Neural cell (in vitro differentiated cells): ENCODE results near the gene C19orf53. TPM values are rescaled to one million over a fixed set of nuclear protein-coding genes. Genes with fewer than 3 reads are reported as not detected.

Experiments
- H2AFZ ChIP-seq: fragments of 200-600, 300-800 bp; sonication (generic), shearing (Covaris generic); 2 replicates; pipeline ENCODE4 v1.6.0; 2014; ENCODE audit warnings: low read depth, mild to moderate bottlenecking, antibody characterized with exemption, low read length, moderate library complexity
- H3F3A ChIP-seq: fragments of 200-600 bp; shearing (Covaris generic); 2 replicates; pipeline ENCODE4 v1.6.1; 2016; ENCODE audit warnings: mild to moderate bottlenecking, moderate library complexity, mixed read lengths, antibody characterized with exemption, low read length; ENCODE audit not compliant: insufficient read depth, poor library complexity, severe bottlenecking
- H3K27ac ChIP-seq: fragments of 200-600, 300-800 bp; sonication (generic), shearing (Covaris generic); 2 replicates; pipeline ENCODE4 v1.5.1; 2014; ENCODE audit warnings: mild to moderate bottlenecking, low read length, moderate library complexity
- H3K27me3 ChIP-seq: fragments of 300-800, 200-600 bp; sonication (generic), shearing (Covaris generic); 2 replicates; pipeline ENCODE4 v1.6.0; 2014; ENCODE audit warnings: mild to moderate bottlenecking, low read depth, low read length, moderate library complexity; ENCODE audit not compliant: insufficient read depth
- H3K36me3 ChIP-seq: fragments of 300-800, 200-600 bp; sonication (generic), shearing (Covaris generic); 2 replicates; pipeline ENCODE4 v1.5.1; 2014; ENCODE audit warnings: mild to moderate bottlenecking, antibody characterized with exemption, low read length, moderate library complexity; ENCODE audit not compliant: insufficient read depth
- H3K4me2 ChIP-seq: fragments of 300-800, 200-600 bp; sonication (generic), shearing (Covaris generic); 2 replicates; pipeline ENCODE4 v1.6.0; 2014; ENCODE audit warnings: mild to moderate bottlenecking, low read length
- H3K4me3 ChIP-seq: fragments of 300-800, 200-600 bp; sonication (generic), shearing (Covaris generic); 2 replicates; pipeline ENCODE4 v1.5.1; 2014; ENCODE audit warnings: mild to moderate bottlenecking, low read length, moderate library complexity
- H3K79me2 ChIP-seq: fragments of 200-600 bp; shearing (Covaris generic); replicated peaks from 2 replicates; pipeline ENCODE4 v1.6.0; 2014; ENCODE audit warnings: mild to moderate bottlenecking, low read length, moderate library complexity; ENCODE audit not compliant: insufficient read depth
- H3K9ac ChIP-seq: fragments of 300-800, 200-600 bp; sonication (generic), shearing (Covaris generic); 2 replicates; pipeline ENCODE4 v1.6.1; 2016; ENCODE audit warnings: mild to moderate bottlenecking, low read length, mixed read lengths
- H3K9me2 ChIP-seq: fragments of 200-600 bp; shearing (Covaris generic); 2 replicates; pipeline ENCODE4 v1.6.1; 2016; ENCODE audit warnings: mild to moderate bottlenecking, low read length, mixed read lengths; ENCODE audit not compliant: insufficient read depth
- H3K9me3 ChIP-seq: fragments of 200-600, 300-800 bp; sonication (generic), shearing (Covaris generic); 2 replicates; pipeline ENCODE4 v1.6.1; 2016; ENCODE audit warnings: mild to moderate bottlenecking, mixed run types, low read length, moderate library complexity, mixed read lengths
- H4K20me1 ChIP-seq: fragments of 200-600 bp; shearing (Covaris generic); 2 replicates; pipeline ENCODE4 v1.6.1; 2016; ENCODE audit warnings: mild to moderate bottlenecking, mixed run types; ENCODE audit not compliant: insufficient read depth
- CTCF ChIP-seq: fragments of 450-650 bp; IDR thresholded peaks from 2 replicates; pipeline ENCODE4 v1.5.1; 2014; ENCODE audit warnings: antibody characterized with exemption, mild to moderate bottlenecking, moderate library complexity; ENCODE audit not compliant: poor library complexity, severe bottlenecking
- EP300 ChIP-seq: fragments of 450-650 bp; conservative IDR thresholded peaks from 2 replicates; pipeline ENCODE4 v1.6.1; 2014; ENCODE audit warnings: antibody characterized with exemption, mild to moderate bottlenecking, moderate library complexity; ENCODE audit not compliant: poor library complexity, severe bottlenecking
- EZH2 ChIP-seq: fragments of 200-600, 300-800 bp; shearing (Covaris generic), sonication (generic); IDR thresholded peaks from 2 replicates; pipeline ENCODE4 v1.6.1; 2014; ENCODE audit warnings: antibody characterized with exemption, low read length, borderline replicate concordance, mild to moderate bottlenecking; ENCODE audit not compliant: insufficient read depth, poor library complexity, severe bottlenecking
- MXI1 ChIP-seq: fragments of 450-650 bp; conservative IDR thresholded peaks from 2 replicates; pipeline ENCODE4 v1.6.1; 2014; ENCODE audit warnings: antibody characterized with exemption, mild to moderate bottlenecking; ENCODE audit not compliant: poor library complexity, severe bottlenecking
- POLR2AphosphoS5 ChIP-seq: IDR thresholded peaks from 2 replicates; pipeline ENCODE4 v1.6.1; 2012
- RAD21 ChIP-seq: fragments of 450-650 bp; conservative IDR thresholded peaks from 2 replicates; pipeline ENCODE4 v1.6.1; 2014; ENCODE audit warnings: antibody characterized with exemption, mild to moderate bottlenecking, moderate library complexity
- REST ChIP-seq: IDR thresholded peaks from 2 replicates; pipeline ENCODE4 v1.6.1; 2012; ENCODE audit warnings: borderline replicate concordance
- SMC3 ChIP-seq: fragments of 450-650 bp; conservative IDR thresholded peaks from 2 replicates; pipeline ENCODE4 v1.6.1; 2014; ENCODE audit warnings: antibody characterized with exemption, mild to moderate bottlenecking, moderate library complexity; ENCODE audit not compliant: poor library complexity
- TAF1 ChIP-seq: IDR thresholded peaks from 2 replicates; pipeline ENCODE4 v1.6.1; 2012; ENCODE audit warnings: low read depth
- polyA plus RNA-seq: library from polyadenylated mRNA; depleted of rRNA; stranded (reverse); fragments of >200 nt; gene quantifications from 2 replicates; pipeline ENCODE4 v1.2.3, GENCODE V29; 2014

C19orf53 gene
- polyA plus RNA-seq, 1 donor from 2014 or later = 104 TPM

GRCh38 chr19:13731147-13731964, 42.9 kb upstream of the C19orf53 start:
- H3K9me2 ChIP-seq = no peaks in the 10 kb centered on the region
- H3K9me3 ChIP-seq = no peaks in the 10 kb centered on the region
- peak overlapping the region; percentile 63 for H3K27ac ChIP-seq
- H3K4me3 ChIP-seq = peak overlapping the region; percentile 70
- H3K9ac ChIP-seq = peak overlapping the region; percentile 70
- peak overlapping the region; percentile 66 for H2AFZ ChIP-seq
- peak overlapping the region; percentile 75 for H3K4me2 ChIP-seq
- TF ChIP-seq TAF1 (peak; percentile 49), SMC3 (no peak), EP300 (peak; percentile 45), RAD21 (peak; percentile 25), MXI1 (peak; percentile 79), REST (no peak), POLR2AphosphoS5 (peak; percentile 90)
- H3F3A ChIP-seq = no peaks in the 10 kb centered on the region
- H4K20me1 ChIP-seq = no peaks in the 10 kb centered on the region
- no peaks in the 10 kb centered on the region for H3K27me3 ChIP-seq
- no peaks in the 10 kb centered on the region for H3K36me3 ChIP-seq
- H3K79me2 ChIP-seq = peaks cover 4% of the 10 kb centered on the region

GRCh38 chr19:13732337-13732736, 41.9 kb upstream of the C19orf53 start:
- peak overlapping the region; percentile 75 for H3K4me2 ChIP-seq
- H3F3A ChIP-seq = no peaks in the 10 kb centered on the region
- H4K20me1 ChIP-seq = no peaks in the 10 kb centered on the region
- H2AFZ ChIP-seq = no peak overlapping the region
- H3K27me3 ChIP-seq = no peaks in the 10 kb centered on the region
- H3K27ac ChIP-seq = no peak overlapping the region
- peaks cover 4% of the 10 kb centered on the region for H3K79me2 ChIP-seq
- peak overlapping the region; percentile 70 for H3K4me3 ChIP-seq
- H3K9ac ChIP-seq = peak overlapping the region; percentile 70
- no peaks in the 10 kb centered on the region for H3K36me3 ChIP-seq
- no peaks in the 10 kb centered on the region for H3K9me3 ChIP-seq
- no peaks in the 10 kb centered on the region for H3K9me2 ChIP-seq
- TF ChIP-seq EP300 = no peak
- no peak for TF ChIP-seq CTCF
- TF ChIP-seq SMC3 = no peak
- TF ChIP-seq TAF1 = no peak
- TF ChIP-seq POLR2AphosphoS5 = no peak
- no peak for TF ChIP-seq RAD21
- TF ChIP-seq MXI1 = no peak
- TF ChIP-seq EZH2 = no peak
- no peak for TF ChIP-seq REST
